GM10248 (cell line): ENCODE measurements around the gene DAB1.

Experiments used
- CTCF ChIA-PET: fragments of 300-600 bp; sonication (Branson Sonifier 250); formaldehyde crosslinking; extraction: SDS; loops from one replicate; lab custom pipeline; 2021; ENCODE audit warnings: antibody characterized with exemption; lab: Yijun Ruan, JAX
- POLR2A ChIA-PET: fragments of 350-650 bp; sonication (Branson Sonifier 250); formaldehyde crosslinking; extraction: SDS; loops from one replicate; lab custom pipeline; 2020; ENCODE audit warnings: antibody characterized with exemption; lab: Yijun Ruan, JAX
- DNase-seq: peaks from one replicate; pipeline ENCODE4 v3.0.0; 2012; ENCODE audit errors: extremely low spot score
- TF ChIP-seq, protein P1 (sequence below): IDR thresholded peaks from 2 replicates; pipeline ENCODE4 v1.5.1; 2012; ENCODE audit warnings: mild to moderate bottlenecking, low read depth; ENCODE audit errors: extremely low read depth, missing control alignments, control extremely low read depth

The DAB1 gene

DNA sequence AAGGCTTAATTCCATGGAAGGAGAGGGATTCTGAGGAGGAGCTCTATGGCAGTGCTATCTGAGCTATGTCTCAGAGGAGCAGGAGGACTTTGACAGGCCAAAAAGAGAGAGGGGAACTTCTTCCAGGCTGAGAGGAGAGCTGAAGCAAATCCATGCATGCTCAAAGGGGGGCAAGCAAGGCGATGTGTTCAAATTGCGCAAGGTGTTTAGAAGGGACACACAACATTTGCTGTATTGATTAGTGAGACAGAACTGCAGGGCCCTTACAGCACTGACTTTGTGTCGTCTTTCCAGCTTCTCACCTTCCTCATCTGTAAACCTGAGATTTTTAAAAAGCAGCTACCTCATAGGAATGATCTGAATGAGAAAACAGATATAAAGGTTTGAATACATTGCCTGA lies 145.3 kb downstream of the DAB1 start:
- ChIA-PET CTCF (interaction anchor here (0.7 to 2.4 kb wide), 5 partner anchors 10 to 42 kb away, joined by 3 to 8 read pairs (median 5); no protein-coding TSS in a partner anchor), POLR2A (no interaction called here)
- TF ChIP-seq, protein P1, sequence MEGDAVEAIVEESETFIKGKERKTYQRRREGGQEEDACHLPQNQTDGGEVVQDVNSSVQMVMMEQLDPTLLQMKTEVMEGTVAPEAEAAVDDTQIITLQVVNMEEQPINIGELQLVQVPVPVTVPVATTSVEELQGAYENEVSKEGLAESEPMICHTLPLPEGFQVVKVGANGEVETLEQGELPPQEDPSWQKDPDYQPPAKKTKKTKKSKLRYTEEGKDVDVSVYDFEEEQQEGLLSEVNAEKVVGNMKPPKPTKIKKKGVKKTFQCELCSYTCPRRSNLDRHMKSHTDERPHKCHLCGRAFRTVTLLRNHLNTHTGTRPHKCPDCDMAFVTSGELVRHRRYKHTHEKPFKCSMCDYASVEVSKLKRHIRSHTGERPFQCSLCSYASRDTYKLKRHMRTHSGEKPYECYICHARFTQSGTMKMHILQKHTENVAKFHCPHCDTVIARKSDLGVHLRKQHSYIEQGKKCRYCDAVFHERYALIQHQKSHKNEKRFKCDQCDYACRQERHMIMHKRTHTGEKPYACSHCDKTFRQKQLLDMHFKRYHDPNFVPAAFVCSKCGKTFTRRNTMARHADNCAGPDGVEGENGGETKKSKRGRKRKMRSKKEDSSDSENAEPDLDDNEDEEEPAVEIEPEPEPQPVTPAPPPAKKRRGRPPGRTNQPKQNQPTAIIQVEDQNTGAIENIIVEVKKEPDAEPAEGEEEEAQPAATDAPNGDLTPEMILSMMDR, result no peak
- no peak for DNase-seq

DNA sequence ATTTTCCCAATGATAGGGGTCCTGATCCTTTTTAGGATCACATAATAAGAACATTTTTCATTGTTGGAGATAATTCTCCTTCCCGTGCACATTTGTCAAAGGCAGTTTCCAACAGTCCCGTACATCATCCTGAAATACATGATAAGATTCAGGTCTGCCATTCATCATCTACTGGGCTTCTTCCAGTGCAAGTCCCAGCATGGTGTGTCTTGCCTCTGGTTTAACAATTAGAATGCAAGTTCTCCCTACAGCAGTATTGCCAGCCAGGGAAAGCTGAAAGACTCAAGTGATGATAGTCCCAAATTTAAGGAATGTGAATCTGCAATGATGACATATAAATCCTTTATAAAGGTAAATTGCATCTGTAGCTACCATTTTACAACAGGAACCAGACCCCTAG lies 146.2 kb downstream of the DAB1 start:
- ChIA-PET POLR2A (no interaction called here), CTCF (interaction anchor here (1.1 to 2.4 kb wide), 3 partner anchors 16 to 41 kb away, joined by 3 to 8 read pairs (median 5); no protein-coding TSS in a partner anchor)
- TF ChIP-seq, protein P1, result no peak
- DNase-seq, result no peak

DNA sequence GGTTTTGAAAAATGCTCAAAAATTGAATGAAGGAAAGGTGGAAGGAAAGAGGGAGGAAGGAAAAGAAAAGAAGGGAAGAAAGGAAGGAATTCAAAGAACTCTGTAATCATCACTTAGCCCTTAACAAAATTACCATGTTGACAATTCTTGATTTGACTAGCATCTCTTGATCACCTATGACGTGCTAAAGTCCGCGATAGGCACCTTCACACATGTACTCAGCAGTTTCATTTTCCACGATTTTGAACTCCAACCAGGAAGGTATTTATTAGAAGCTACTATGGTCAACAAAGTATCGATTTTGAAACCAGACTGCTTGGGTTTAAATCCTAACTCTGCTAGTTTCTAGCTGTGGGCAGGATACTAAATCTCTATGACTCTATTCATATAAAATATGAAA lies 146.9 kb downstream of the DAB1 start:
- no peak for DNase-seq
- ChIA-PET POLR2A (no interaction called here), CTCF (interaction anchor here (2.4 kb wide), 1 partner anchor 16 kb away, joined by 8 read pairs; no protein-coding TSS in a partner anchor)
- TF ChIP-seq, protein P1, result no peak

DNA sequence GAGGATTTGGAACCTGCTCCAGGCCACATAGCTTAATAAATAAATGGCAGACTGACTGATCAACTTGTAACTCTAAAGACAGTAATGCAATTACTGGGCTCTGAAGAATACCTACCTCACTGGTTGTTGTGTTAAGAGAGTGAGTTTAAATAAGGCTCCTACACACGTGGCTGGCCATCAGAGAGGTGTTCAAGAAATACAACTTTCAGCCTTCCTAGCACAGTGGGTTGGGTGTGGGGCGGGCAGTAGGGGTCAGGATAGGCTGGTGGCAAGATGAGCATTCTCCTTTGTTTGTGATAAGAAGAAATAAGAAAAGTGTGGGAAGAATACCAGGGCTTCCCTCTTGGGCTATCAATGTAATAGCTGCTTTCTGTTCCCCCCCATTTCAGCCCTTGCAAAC lies 151.3 kb downstream of the DAB1 start:
- no peak for DNase-seq
- TF ChIP-seq, protein P1, result no peak
- ChIA-PET POLR2A (no interaction called here), CTCF (interaction anchor here (0.8 kb wide), 1 partner anchor 8 kb away, joined by 3 read pairs; no protein-coding TSS in a partner anchor)

DNA sequence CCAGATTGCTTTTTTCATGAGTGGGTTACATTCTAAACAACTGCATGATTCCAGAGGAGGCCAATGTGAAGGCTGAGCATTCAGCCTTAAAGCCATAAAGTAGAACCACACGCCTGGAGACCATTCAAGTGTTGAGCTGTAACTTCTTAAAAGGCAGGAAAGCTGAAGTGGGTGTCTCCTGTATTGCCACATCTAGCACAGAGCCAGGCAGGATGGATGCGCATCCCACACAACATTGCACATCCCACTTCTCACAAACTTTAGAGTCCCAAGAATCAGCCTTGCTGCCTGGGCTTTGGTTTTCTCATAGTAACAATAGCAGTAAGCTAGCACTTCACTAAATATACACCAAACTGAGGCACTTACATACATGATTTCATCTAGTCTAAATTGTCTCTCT lies 151.7 kb downstream of the DAB1 start:
- no peak for DNase-seq
- ChIA-PET CTCF (interaction anchor here (0.8 to 1.6 kb wide), 2 partner anchors 8 to 10 kb away, joined by 3 to 4 read pairs; no protein-coding TSS in a partner anchor), POLR2A (interaction anchor here (0.5 kb wide), 1 partner anchor 1998 kb away, joined by 6 read pairs; no protein-coding TSS in a partner anchor)
- TF ChIP-seq, protein P1, result no peak

DNA sequence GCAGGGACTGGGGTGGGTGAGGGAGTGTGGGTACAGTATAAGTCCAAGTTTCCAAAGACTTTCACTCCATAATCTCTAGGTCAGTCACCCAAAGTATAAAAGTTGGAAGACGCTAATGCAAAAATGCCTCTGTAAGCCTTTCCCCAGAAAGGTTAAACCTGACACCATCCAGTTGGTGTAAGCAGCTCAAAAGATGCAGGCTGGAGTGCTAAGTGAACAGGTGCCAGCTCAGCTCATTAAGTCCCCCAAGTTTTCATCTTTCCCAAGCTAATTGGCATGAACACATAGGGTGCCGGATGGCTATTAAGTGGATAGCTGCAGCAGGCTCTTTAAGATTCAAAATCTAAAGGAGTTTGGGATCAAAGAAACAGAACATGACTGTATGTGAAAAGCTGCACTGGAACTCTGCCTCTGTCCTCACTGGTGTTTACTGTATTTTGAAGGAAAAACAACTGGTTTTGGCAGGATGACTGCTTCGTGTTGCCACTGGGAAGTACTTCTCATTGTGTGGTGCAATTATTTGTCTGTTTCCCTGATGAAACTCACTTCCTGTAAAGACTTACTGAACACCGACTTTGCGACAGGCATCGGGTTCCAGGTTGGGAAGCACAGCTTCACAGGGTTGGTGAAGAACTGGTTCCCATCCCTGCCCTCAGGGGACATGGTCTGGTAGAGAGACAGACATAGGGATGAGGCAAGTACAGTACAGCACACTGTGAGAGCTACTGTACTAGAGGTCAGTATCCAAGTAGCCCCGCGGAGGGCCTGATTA lies 152.7 kb downstream of the DAB1 start:
- POLR2A ChIA-PET, result interaction anchor here (0.5 kb wide), 1 partner anchor 1997 kb away, joined by 6 read pairs; no protein-coding TSS in a partner anchor
- no peak for DNase-seq
- TF ChIP-seq, protein P1, result no peak
- CTCF ChIA-PET, result interaction anchor here (1.1 to 1.6 kb wide), 2 partner anchors 10 to 11 kb away, joined by 3 to 4 read pairs; no protein-coding TSS in a partner anchor
